HepG2 (cell line): Measurements from ENCODE around the gene PGAP3. TPM values are rescaled to one million over a fixed set of nuclear protein-coding genes. Genes with fewer than 3 reads are reported as not detected.

ENCODE experiments used
- CEBPB ChIP-seq: IDR thresholded peaks from 2 replicates; pipeline ENCODE4 v1.6.1; 2011; ENCODE audit warnings: low read depth, low read length, improper control_type of control experiment, borderline replicate concordance
- CREB1 ChIP-seq, 2 experiments: fragments of 450-650 bp in 1 of 2; IDR thresholded peaks; 2 replicates each; pipeline ENCODE4 v1.6.1; 2016 to 2017; ENCODE audit warnings: control low read depth in 1 of 2, mild to moderate bottlenecking in 1 of 2, missing compliant biosample characterization in 1 of 2, missing genetic modification characterization in 1 of 2
- FIP1L1 ChIP-seq: fragments of 200-400 bp; formaldehyde crosslinking; IDR thresholded peaks from 2 replicates; pipeline ENCODE4 v1.6.1; 2018; ENCODE audit warnings: low read depth, mild to moderate bottlenecking, low read length, moderate library complexity, borderline replicate concordance; ENCODE audit not compliant: insufficient read depth
- HNRNPL ChIP-seq: fragments of 200-400 bp; formaldehyde crosslinking; IDR thresholded peaks from 2 replicates; pipeline ENCODE4 v1.6.1; 2017; ENCODE audit warnings: mild to moderate bottlenecking, low read depth, low read length
- KLF12 ChIP-seq: sonication (generic); formaldehyde crosslinking; IDR thresholded peaks from 2 replicates; pipeline ENCODE4 v1.4.0; 2020; ENCODE audit warnings: missing genetic modification reagents, borderline replicate concordance
- MAFF ChIP-seq: IDR thresholded peaks from 2 replicates; pipeline ENCODE4 v1.6.1; 2011; ENCODE audit warnings: low read depth, low read length, improper control_type of control experiment
- MLX ChIP-seq: IDR thresholded peaks from 2 replicates; pipeline ENCODE4 v1.6.1; 2016
- PATZ1 ChIP-seq: sonication (generic); formaldehyde crosslinking; IDR thresholded peaks from 2 replicates; pipeline ENCODE4 v1.4.0; 2020; ENCODE audit warnings: missing genetic modification reagents
- PCBP1 ChIP-seq: fragments of 200-400 bp; formaldehyde crosslinking; IDR thresholded peaks from 2 replicates; pipeline ENCODE4 v1.6.1; 2017; ENCODE audit warnings: mild to moderate bottlenecking, low read depth, low read length, borderline replicate concordance
- PCBP2 ChIP-seq: fragments of 200-400 bp; formaldehyde crosslinking; optimal IDR thresholded peaks from 2 replicates; pipeline ENCODE3; 2018; ENCODE audit warnings: low read length, low read depth; ENCODE audit not compliant: poor library complexity, severe bottlenecking
- SIN3B ChIP-seq: fragments of 150-350 bp; IDR thresholded peaks from 2 replicates; pipeline ENCODE4 v1.6.1; 2014; ENCODE audit warnings: low read length
- TIGD3 ChIP-seq: sonication (generic); formaldehyde crosslinking; IDR thresholded peaks from 2 replicates; pipeline ENCODE4 v1.5.1; 2020; ENCODE audit warnings: mild to moderate bottlenecking, missing genetic modification reagents, borderline replicate concordance
- ZFP62 ChIP-seq: sonication (generic); formaldehyde crosslinking; IDR thresholded peaks from 2 replicates; pipeline ENCODE4 v1.4.0; 2020; ENCODE audit warnings: missing genetic modification reagents
- ZNF136 ChIP-seq: sonication (generic); formaldehyde crosslinking; IDR thresholded peaks from 2 replicates; pipeline ENCODE4 v1.8.1; 2022; ENCODE audit warnings: low read depth, mild to moderate bottlenecking, moderate library complexity, missing genetic modification reagents
- ZNF282 ChIP-seq: fragments of 450-650 bp; IDR thresholded peaks from 2 replicates; pipeline ENCODE4 v1.6.1; 2018; ENCODE audit not compliant: partially characterized antibody
- ZSCAN31 ChIP-seq: sonication (generic); formaldehyde crosslinking; IDR thresholded peaks from 2 replicates; pipeline ENCODE4 v1.5.0; 2020; ENCODE audit warnings: low read depth, mild to moderate bottlenecking, missing genetic modification reagents
- polyA plus RNA-seq, 8 experiments: library from polyadenylated mRNA; depleted of rRNA in 3 of 8; stranded (reverse) in 7 of 8; unstranded in 1 of 8; fragments of >200 nt; fragmentation: Illumina TruSeq in 4 of 8; extraction: Trizol in 4 of 8; gene quantifications; 2 replicates each; pipeline versions ENCODE4 v1.2.1 to v1.2.3, GENCODE V29; 2011 to 2016; ENCODE audit warnings: low read depth in 4 of 8, missing spikeins in 1 of 8, mixed read lengths in 1 of 8; ENCODE audit not compliant: insufficient read depth in 1 of 8
- total RNA-seq, 5 experiments: library from RNA; depleted of rRNA; stranded (reverse); fragments of >200 nt; fragmentation: Illumina TruSeq; extraction: Trizol; gene quantifications; 2 replicates each; pipeline ENCODE4 v1.2.3, GENCODE V29; 2016; ENCODE audit warnings: low read depth in 1 of 5
- TF ChIP-seq, protein P1 (sequence below): sonication (generic); formaldehyde crosslinking; IDR thresholded peaks from 2 replicates; pipeline ENCODE4 v1.5.1; 2020; ENCODE audit warnings: mild to moderate bottlenecking, missing genetic modification reagents, borderline replicate concordance
- TF ChIP-seq, protein P2 (sequence below): sonication (generic); formaldehyde crosslinking; IDR thresholded peaks from 2 replicates; pipeline ENCODE4 v1.8.1; 2023; ENCODE audit warnings: mild to moderate bottlenecking, missing genetic modification reagents, borderline replicate concordance

Gene PGAP3
- total and polyA plus RNA-seq, 2 of the 13 experiments (the other 11 are each of a cell fraction or from before 2014, with no cell fraction given) = 11.9 to 14.6 TPM

DNA sequence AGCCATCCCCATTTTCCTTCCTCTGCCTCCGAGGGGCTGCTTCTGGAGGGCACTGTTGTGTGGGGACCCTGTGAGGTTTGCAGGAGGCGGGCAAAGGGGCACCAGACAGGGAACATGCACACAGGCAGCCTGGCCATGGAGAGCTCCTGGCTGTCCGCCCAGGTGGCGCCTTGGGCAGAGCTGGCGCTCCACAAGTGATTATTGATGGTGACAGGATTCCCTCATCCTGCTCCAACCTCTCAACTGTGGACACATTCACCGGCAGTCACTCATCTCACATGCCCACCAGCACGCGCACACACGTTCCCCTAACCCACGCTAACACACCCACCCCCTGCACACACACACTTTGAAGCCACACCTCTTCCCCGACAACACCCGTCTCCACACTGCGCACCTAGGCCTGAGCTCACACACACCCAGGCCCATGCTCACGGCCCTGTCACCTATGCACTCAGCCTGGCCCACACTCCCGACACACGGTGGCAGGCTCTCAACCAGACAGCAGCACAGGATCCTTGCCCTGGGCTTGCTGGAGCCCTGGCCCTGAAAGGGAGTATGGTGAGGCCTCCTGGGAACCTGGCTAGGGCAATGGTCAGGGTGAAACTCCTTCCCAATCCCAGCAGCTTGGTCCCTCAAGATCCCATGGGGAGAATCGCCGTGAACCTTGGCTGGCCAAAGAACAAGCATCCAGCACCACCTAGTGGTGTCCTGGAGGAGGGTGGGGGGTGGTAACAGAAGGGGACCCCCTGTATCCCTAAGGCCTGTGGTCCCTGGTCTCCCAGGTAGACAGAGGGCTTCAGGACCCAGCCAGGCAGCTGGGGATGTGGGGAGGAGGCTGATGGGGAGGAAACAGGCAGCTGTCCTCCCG lies 16.0 kb downstream of the PGAP3 start (continued):
- TF ChIP-seq MLX = no peak
- TF ChIP-seq, protein P1, sequence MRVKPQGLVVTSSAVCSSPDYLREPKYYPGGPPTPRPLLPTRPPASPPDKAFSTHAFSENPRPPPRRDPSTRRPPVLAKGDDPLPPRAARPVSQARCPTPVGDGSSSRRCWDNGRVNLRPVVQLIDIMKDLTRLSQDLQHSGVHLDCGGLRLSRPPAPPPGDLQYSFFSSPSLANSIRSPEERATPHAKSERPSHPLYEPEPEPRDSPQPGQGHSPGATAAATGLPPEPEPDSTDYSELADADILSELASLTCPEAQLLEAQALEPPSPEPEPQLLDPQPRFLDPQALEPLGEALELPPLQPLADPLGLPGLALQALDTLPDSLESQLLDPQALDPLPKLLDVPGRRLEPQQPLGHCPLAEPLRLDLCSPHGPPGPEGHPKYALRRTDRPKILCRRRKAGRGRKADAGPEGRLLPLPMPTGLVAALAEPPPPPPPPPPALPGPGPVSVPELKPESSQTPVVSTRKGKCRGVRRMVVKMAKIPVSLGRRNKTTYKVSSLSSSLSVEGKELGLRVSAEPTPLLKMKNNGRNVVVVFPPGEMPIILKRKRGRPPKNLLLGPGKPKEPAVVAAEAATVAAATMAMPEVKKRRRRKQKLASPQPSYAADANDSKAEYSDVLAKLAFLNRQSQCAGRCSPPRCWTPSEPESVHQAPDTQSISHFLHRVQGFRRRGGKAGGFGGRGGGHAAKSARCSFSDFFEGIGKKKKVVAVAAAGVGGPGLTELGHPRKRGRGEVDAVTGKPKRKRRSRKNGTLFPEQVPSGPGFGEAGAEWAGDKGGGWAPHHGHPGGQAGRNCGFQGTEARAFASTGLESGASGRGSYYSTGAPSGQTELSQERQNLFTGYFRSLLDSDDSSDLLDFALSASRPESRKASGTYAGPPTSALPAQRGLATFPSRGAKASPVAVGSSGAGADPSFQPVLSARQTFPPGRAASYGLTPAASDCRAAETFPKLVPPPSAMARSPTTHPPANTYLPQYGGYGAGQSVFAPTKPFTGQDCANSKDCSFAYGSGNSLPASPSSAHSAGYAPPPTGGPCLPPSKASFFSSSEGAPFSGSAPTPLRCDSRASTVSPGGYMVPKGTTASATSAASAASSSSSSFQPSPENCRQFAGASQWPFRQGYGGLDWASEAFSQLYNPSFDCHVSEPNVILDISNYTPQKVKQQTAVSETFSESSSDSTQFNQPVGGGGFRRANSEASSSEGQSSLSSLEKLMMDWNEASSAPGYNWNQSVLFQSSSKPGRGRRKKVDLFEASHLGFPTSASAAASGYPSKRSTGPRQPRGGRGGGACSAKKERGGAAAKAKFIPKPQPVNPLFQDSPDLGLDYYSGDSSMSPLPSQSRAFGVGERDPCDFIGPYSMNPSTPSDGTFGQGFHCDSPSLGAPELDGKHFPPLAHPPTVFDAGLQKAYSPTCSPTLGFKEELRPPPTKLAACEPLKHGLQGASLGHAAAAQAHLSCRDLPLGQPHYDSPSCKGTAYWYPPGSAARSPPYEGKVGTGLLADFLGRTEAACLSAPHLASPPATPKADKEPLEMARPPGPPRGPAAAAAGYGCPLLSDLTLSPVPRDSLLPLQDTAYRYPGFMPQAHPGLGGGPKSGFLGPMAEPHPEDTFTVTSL = no peak
- TF ChIP-seq, protein P2, sequence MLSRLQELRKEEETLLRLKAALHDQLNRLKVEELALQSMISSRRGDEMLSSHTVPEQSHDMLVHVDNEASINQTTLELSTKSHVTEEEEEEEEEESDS (CRISPR knock-in tag) = no peak
- TF ChIP-seq ZNF282 = no peak
- no peak for TF ChIP-seq MAFF
- no peak for TF ChIP-seq CEBPB
- peak; percentile 91 for TF ChIP-seq PATZ1 (CRISPR knock-in tag)
- peak; percentile 82; the same call in 1 of the 2 replicates for TF ChIP-seq ZSCAN31 (CRISPR knock-in tag)
- TF ChIP-seq KLF12 (CRISPR knock-in tag) = no peak
- TF ChIP-seq PCBP2 = no peak
- TF ChIP-seq SIN3B = no peak
- no peak for TF ChIP-seq PCBP1
- no peak for TF ChIP-seq ZFP62
- no peak for TF ChIP-seq FIP1L1
- no peak for TF ChIP-seq TIGD3 (CRISPR knock-in tag)
- peak; percentile 78; the same call in 1 of the 2 replicates for TF ChIP-seq ZNF136 (CRISPR knock-in tag)
- 0 out of 2 replicates have a peak, but pooled peaks have one; percentile 49 for TF ChIP-seq HNRNPL
- TF ChIP-seq CREB1 (IDR thresholded peaks at IDR 0.05) = no peak
- no peak for TF ChIP-seq CREB1 (CRISPR knock-in tag; IDR thresholded peaks at IDR 0.05)
